ENCODE data around the gene FILIP1L. TPM values are rescaled to one million over a fixed set of nuclear protein-coding genes. Genes with fewer than 3 reads are reported as not detected.

Gene FILIP1L
- total RNA-seq, 2 experiments from 2014 or later = not detected

- TF ChIP-seq EZH2phosphoT487 (IDR thresholded peaks at IDR 0.05; ENCODE audit: borderline replicate concordance, low read depth, low read length) = no peak
- TF ChIP-seq CTCF (conservative IDR thresholded peaks at IDR 0.05; ENCODE audit: low read length) = no peak
- Histone ChIP-seq H4K20me1 (ENCODE audit: insufficient read depth, low read length) (no peaks in the 10 kb centered on the region), H3K9me2 (ENCODE audit: insufficient read depth, low read length) (no peaks in the 10 kb centered on the region), H3K27ac (ENCODE audit: low read depth, low read length, poor library complexity, severe bottlenecking) (no peak overlapping the region), H2AFZ (ENCODE audit: low read length) (no peak overlapping the region), H3K36me3 (ENCODE audit: insufficient read depth, low read length) (no peaks in the 10 kb centered on the region), H3K4me2 (ENCODE audit: low read length) (no peak overlapping the region), H3K4me3 (ENCODE audit: low read depth, low read length, poor library complexity, severe bottlenecking) (no peak overlapping the region), H3K9me3 (ENCODE audit: low read length) (no peaks in the 10 kb centered on the region), H3K79me2 (ENCODE audit: insufficient read depth, low read depth, low read length) (no peaks in the 10 kb centered on the region), H3K4me1 (ENCODE audit: insufficient read depth, low read length, poor library complexity, severe bottlenecking) (peaks cover 31% of the 10 kb centered on the region)
- DNase-seq (ENCODE audit: low spot score) = no peak
- BruUV-seq (replicated peaks) = no TSS peak
- POLR2A ChIA-PET = interaction anchor here (1.1 kb wide), 1 partner anchor 20 kb away, joined by 6 read pairs; no protein-coding TSS in a partner anchor
- CTCF ChIA-PET (ENCODE audit: unreplicated experiment) = no interaction called here
- intact Hi-C loops (cut with micrococcal nuclease; ENCODE audit: unreplicated experiment) = no loop called here
Measured at GRCh38 chr3:100108464-100109079, 5.7 kb downstream of the FILIP1L start.

- no peak for DNase-seq (ENCODE audit: low spot score)
- Histone ChIP-seq H3K36me3 (ENCODE audit: insufficient read depth, low read length) (no peaks in the 10 kb centered on the region), H3K4me2 (ENCODE audit: low read length) (no peak overlapping the region), H3K9me2 (ENCODE audit: insufficient read depth, low read length) (no peaks in the 10 kb centered on the region), H3K9me3 (ENCODE audit: low read length) (no peaks in the 10 kb centered on the region), H4K20me1 (ENCODE audit: insufficient read depth, low read length) (no peaks in the 10 kb centered on the region), H3K4me3 (ENCODE audit: low read depth, low read length, poor library complexity, severe bottlenecking) (no peak overlapping the region), H3K79me2 (ENCODE audit: insufficient read depth, low read depth, low read length) (no peaks in the 10 kb centered on the region), H2AFZ (ENCODE audit: low read length) (no peak overlapping the region), H3K4me1 (ENCODE audit: insufficient read depth, low read length, poor library complexity, severe bottlenecking) (peaks cover 33% of the 10 kb centered on the region), H3K27ac (ENCODE audit: low read depth, low read length, poor library complexity, severe bottlenecking) (no peak overlapping the region)
- intact Hi-C loops (cut with micrococcal nuclease; ENCODE audit: unreplicated experiment) = no loop called here
- TF ChIP-seq CTCF (conservative IDR thresholded peaks at IDR 0.05; ENCODE audit: low read length) (no peak), EZH2phosphoT487 (IDR thresholded peaks at IDR 0.05; ENCODE audit: borderline replicate concordance, low read depth, low read length) (no peak)
- no TSS peak for BruUV-seq (replicated peaks)
- ChIA-PET CTCF (ENCODE audit: unreplicated experiment) (no interaction called here), POLR2A (interaction anchor here (0.6 to 1.2 kb wide), 3 partner anchors 24 to 48 kb away, joined by 3 read pairs; no protein-coding TSS in a partner anchor)
Measured at GRCh38 chr3:100107221-100107814, 7.0 kb downstream of the FILIP1L start.
